WI38 (cell line): ENCODE data around the gene SIPA1L3.
"Not testable (repeated sequence)": the region's sequence is repeated elsewhere in the genome, so short reads cannot be mapped to it uniquely, and the experiment has no call there.

Experiments used
- H3K4me3 ChIP-seq: 2 replicates; pipeline ENCODE4 v1.5.1; 2011; ENCODE audit warnings: low read depth, mild to moderate bottlenecking, control low read depth, low read length
- TF ChIP-seq, protein P1 (sequence below): IDR thresholded peaks from 2 replicates; pipeline ENCODE4 v1.5.1; 2012; ENCODE audit warnings: low read depth, mild to moderate bottlenecking, control low read depth, low read length

Gene SIPA1L3

DNA sequence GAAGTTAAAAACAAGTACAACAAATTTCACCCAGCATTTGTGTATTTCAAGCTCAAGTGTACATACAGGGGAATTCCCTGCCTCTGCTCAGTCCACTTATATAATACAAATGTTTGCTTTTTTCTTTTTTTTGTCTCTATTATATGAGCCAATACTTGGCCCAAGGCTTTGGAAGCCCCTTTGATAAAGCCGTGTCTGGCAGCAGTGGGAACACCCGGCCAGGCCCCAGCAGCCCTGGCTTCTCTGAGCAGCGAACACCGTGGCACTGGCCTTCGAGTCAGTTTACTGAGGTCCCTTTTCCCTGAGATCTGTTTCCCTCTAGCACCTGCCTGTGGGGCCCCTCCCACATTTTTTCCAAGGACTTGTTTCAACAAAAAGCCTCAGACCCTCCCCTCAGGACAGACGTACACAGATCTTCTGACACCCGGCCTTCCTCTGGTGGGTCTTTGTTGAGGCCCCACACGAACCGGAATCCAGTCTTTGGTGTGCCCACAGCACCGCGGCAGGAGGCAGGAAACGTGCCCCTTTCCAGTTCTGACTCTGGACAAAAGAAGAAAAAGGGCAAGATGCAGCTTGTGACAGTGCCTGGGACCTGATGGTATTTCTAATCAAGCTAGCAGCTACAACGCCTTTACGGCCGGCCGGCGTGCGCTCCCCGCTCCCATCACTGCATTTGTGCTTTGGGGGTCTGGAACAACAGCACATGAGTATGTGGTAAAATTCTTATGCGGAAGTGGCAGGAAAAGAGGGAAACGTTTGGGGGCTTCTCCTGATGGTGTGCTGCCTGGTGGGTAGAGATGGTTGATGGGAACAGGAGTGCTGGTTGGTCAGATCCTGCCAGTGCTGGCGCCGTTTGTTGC lies 13.8 kb downstream of the SIPA1L3 start:
- no peak overlapping the region for H3K4me3 ChIP-seq

DNA sequence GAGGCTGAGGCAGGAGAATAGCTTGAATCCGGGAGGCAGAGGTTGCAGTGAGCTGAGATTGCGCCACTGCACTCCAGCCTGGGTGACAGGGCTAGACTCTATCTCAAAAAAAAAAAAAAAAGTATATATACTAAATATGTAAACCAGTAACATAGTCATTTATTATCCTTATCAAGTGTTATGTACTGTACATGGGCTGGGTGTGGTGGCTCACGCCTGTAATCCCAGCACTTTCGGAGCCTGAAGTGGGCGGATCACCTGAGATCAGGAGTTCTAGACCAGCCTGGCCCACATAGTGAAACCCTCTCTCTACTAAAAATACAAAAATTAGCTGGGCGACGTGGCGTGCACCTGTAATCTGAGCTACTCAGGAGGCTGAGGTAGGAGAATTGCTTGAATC lies 17.6 kb downstream of the SIPA1L3 start:
- H3K4me3 ChIP-seq = not testable (repeated sequence)

More for the DNA sequence above, 13.8 kb downstream of the SIPA1L3 start:
- TF ChIP-seq, protein P1, sequence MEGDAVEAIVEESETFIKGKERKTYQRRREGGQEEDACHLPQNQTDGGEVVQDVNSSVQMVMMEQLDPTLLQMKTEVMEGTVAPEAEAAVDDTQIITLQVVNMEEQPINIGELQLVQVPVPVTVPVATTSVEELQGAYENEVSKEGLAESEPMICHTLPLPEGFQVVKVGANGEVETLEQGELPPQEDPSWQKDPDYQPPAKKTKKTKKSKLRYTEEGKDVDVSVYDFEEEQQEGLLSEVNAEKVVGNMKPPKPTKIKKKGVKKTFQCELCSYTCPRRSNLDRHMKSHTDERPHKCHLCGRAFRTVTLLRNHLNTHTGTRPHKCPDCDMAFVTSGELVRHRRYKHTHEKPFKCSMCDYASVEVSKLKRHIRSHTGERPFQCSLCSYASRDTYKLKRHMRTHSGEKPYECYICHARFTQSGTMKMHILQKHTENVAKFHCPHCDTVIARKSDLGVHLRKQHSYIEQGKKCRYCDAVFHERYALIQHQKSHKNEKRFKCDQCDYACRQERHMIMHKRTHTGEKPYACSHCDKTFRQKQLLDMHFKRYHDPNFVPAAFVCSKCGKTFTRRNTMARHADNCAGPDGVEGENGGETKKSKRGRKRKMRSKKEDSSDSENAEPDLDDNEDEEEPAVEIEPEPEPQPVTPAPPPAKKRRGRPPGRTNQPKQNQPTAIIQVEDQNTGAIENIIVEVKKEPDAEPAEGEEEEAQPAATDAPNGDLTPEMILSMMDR = no peak

DNA sequence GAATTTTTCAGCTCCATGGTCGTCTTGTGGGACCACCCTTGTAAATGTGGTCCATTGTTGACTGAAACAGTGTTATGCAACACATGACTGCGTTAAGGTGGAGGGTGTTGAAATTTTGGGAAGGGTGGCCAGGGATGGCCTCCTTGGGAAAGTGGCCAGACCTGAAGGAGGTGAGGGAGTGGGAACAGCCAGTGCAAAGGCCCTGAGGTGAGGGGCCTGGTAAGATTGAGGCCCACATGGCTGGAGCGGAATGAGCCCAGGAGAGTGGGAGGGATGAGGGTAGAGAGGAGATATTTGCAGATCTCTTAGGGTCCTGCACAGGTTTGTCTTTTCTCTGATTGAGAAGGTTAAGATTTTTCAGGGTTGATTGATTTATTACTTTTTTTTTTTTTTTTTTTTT lies 18.2 kb downstream of the SIPA1L3 start:
- no peak overlapping the region for H3K4me3 ChIP-seq

DNA sequence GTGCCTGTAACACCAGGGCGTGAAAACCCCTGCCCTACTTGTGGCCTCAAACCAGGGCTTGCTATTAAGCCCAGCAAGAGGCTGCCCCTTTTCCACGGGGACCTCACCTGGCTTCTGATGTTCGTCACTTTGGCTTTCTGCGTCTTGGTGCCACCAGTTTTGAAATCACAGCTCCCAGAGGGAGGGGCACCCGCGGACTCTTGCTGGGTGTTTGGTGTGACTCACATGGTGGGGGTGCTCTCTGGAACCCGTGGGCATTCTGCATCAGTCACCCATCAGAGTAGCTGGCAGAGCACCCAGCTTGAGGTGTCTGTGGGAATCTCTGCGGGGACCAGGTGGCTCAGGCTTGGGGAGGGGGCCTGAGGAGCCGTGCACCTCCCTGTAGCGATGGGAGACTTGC lies 19.2 kb downstream of the SIPA1L3 start:
- no peak overlapping the region for H3K4me3 ChIP-seq
- TF ChIP-seq, protein P1 = no peak

More for the DNA sequence above, 18.2 kb downstream of the SIPA1L3 start:
- TF ChIP-seq, protein P1 = no peak

DNA sequence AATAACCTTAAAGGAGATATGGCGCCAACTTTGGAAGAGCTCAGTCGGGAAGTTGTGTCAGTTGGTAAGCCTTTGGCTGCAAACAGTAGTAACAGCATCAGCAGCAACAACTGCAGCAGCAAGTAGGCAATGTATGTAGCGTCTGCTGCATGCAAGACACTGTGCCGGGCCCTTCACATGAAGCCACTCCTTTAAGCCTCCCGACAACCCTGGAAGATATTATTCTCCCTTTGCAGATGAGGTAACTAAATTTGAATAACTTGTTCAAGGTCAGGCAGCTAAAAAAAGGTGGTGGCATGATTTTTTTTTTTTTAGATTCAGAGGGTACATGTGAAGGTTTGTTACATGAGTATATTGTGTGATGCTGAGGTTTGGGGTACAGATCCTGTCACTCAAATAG lies 19.7 kb downstream of the SIPA1L3 start:
- H3K4me3 ChIP-seq = no peak overlapping the region
- TF ChIP-seq, protein P1 = no peak

DNA sequence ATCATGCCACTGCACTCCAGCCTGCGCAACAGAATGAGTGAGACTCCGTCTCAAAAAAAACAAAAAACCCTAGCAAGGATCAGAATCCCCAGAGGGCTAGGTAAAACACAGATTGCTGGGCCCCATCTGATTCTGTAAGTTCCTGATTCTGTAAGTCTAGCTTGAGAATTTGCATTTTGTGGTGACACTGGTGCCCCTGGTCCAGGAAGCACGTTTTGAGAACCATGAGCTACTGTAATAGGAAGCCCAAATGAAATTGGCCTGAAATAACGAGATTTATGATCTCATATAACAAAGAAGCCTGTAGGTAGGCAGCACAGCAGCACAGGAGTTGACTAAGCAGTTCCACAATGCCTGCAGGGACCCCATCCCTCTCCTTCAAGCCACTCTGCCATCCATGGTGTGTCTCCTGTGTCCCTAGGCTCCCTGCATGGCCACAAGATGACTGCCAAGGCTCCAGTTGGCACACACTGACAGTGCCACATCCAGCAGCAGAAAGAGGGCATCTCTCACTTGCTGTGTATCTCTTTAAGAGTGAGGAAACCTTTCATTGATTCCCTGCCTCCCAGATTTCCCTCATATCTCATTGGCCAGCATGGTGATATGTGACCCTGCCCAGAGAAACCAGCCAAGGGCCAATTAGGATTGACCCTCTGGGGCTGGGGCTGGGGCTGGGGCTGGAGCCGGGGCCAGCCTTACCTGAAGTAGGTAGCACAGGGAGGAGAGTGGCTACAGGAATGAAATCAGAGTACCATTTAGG lies 21.7 kb downstream of the SIPA1L3 start:
- H3K4me3 ChIP-seq = no peak overlapping the region
- TF ChIP-seq, protein P1 = no peak

DNA sequence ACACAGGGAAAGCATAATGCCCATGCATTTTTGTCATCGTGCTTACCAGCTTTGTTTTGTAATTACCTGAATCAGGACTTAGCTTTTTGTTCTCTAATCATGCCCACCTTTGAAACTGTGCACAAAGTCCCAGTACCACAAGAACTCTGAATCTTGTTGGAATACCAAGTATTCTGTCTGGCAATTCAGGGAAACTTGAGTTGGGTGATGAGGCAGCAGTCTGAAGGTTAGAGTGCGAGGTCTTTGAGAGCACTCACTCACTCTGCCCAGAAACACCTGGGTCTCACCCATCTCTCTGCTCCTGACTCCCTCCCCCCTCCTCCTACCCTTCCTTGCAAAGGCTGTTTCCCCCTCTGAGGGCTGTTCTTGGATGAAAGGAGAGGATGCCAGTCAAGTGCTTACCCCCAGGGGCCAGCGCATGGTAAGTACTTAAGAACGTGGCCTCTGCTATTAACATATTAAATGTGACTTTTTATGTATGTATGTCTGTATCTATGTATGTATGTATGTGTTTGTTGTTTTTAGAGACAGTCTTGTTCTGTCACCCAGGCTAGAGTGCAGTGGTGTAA lies 22.4 kb downstream of the SIPA1L3 start:
- no peak overlapping the region for H3K4me3 ChIP-seq
- TF ChIP-seq, protein P1 = no peak
